HepG2 (cell line): ENCODE results near the gene DUS1L. TPM values are rescaled to one million over a fixed set of nuclear protein-coding genes. Genes with fewer than 3 reads are reported as not detected.

Experiments
- AKAP8 ChIP-seq: sonication (generic); formaldehyde crosslinking; IDR thresholded peaks from 2 replicates; pipeline ENCODE4 v1.5.1; 2020; ENCODE audit warnings: mild to moderate bottlenecking, missing genetic modification reagents
- CCDC6 ChIP-seq: sonication (generic); formaldehyde crosslinking; IDR thresholded peaks from 2 replicates; pipeline ENCODE4 v1.8.1; 2022; ENCODE audit warnings: mild to moderate bottlenecking, missing genetic modification reagents, moderate library complexity
- DPF2 ChIP-seq: sonication (generic); formaldehyde crosslinking; IDR thresholded peaks from 2 replicates; pipeline ENCODE4 v1.4.0; 2020; ENCODE audit warnings: mild to moderate bottlenecking, low read depth, missing genetic modification reagents, borderline replicate concordance
- FOXK1 ChIP-seq: sonication (generic); formaldehyde crosslinking; IDR thresholded peaks from 2 replicates; pipeline ENCODE4 v1.4.0; 2020; ENCODE audit warnings: low read depth, missing genetic modification reagents, borderline replicate concordance
- GFI1 ChIP-seq: sonication (generic); formaldehyde crosslinking; IDR thresholded peaks from 2 replicates; pipeline ENCODE4 v1.5.0; 2020; ENCODE audit warnings: missing genetic modification reagents, mild to moderate bottlenecking, borderline replicate concordance
- HHEX ChIP-seq: IDR thresholded peaks from 2 replicates; pipeline ENCODE4 v1.6.1; 2016; ENCODE audit warnings: control low read depth
- MEIS2 ChIP-seq: sonication (generic); formaldehyde crosslinking; IDR thresholded peaks from 2 replicates; pipeline ENCODE4 v1.9.0; 2021; ENCODE audit warnings: mild to moderate bottlenecking, missing genetic modification reagents
- NFRKB ChIP-seq: fragments of 450-650 bp; IDR thresholded peaks from 2 replicates; pipeline ENCODE4 v1.6.1; 2017
- RBAK ChIP-seq: sonication (generic); formaldehyde crosslinking; IDR thresholded peaks from 2 replicates; pipeline ENCODE4 v1.5.1; 2020; ENCODE audit warnings: mild to moderate bottlenecking, missing genetic modification reagents
- SP1 ChIP-seq, 2 experiments: fragments of 450-650 bp in 1 of 2; sonication (generic) in 1 of 2; formaldehyde crosslinking in 1 of 2; IDR thresholded peaks; 2 replicates each; pipeline versions ENCODE4 v1.4.0 to v1.6.1; 2016 to 2020; ENCODE audit warnings: missing genetic modification reagents in 1 of 2
- TOPORS ChIP-seq: sonication (generic); formaldehyde crosslinking; IDR thresholded peaks from 2 replicates; pipeline ENCODE4 v1.8.0; 2023; ENCODE audit warnings: mild to moderate bottlenecking, missing genetic modification reagents
- TSC22D2 ChIP-seq: sonication (generic); formaldehyde crosslinking; IDR thresholded peaks from 2 replicates; pipeline ENCODE4 v1.5.1; 2020; ENCODE audit warnings: missing genetic modification reagents, mild to moderate bottlenecking, borderline replicate concordance
- USF2 ChIP-seq, 2 experiments: sonication (generic) in 1 of 2; formaldehyde crosslinking in 1 of 2; IDR thresholded peaks; 2 replicates each; pipeline versions ENCODE4 v1.5.1 to v1.6.1; 2011 to 2020; ENCODE audit warnings: borderline replicate concordance in 1 of 2, low read depth in 1 of 2, low read length in 1 of 2, mild to moderate bottlenecking in 1 of 2, missing genetic modification reagents in 1 of 2, moderate library complexity in 1 of 2
- YY1 ChIP-seq: IDR thresholded peaks from 2 replicates; pipeline ENCODE4 v1.6.1; 2011; ENCODE audit warnings: low read length, low read depth, moderate library complexity, mild to moderate bottlenecking; ENCODE audit not compliant: insufficient read depth, insufficient replicate concordance
- ZNF138 ChIP-seq: sonication (generic); formaldehyde crosslinking; IDR thresholded peaks from 2 replicates; pipeline ENCODE4 v1.5.0; 2020; ENCODE audit warnings: mild to moderate bottlenecking, low read depth, missing genetic modification reagents
- ZNF253 ChIP-seq: sonication (generic); formaldehyde crosslinking; IDR thresholded peaks from 2 replicates; pipeline ENCODE4 v1.8.0; 2022; ENCODE audit warnings: mild to moderate bottlenecking, missing genetic modification reagents, borderline replicate concordance
- ZNF333 ChIP-seq: sonication (generic); formaldehyde crosslinking; IDR thresholded peaks from 2 replicates; pipeline ENCODE4 v1.4.0; 2020; ENCODE audit warnings: mild to moderate bottlenecking, missing genetic modification reagents, borderline replicate concordance
- ZNF580 ChIP-seq: IDR thresholded peaks from 2 replicates; pipeline ENCODE4 v1.6.1; 2016; ENCODE audit warnings: low read depth, borderline replicate concordance
- ZNF639 ChIP-seq: conservative IDR thresholded peaks from 2 replicates; pipeline ENCODE4 v1.6.1; 2018; ENCODE audit warnings: missing genetic modification reagents
- polyA plus RNA-seq, 8 experiments: library from polyadenylated mRNA; depleted of rRNA in 3 of 8; stranded (reverse) in 7 of 8; unstranded in 1 of 8; fragments of >200 nt; fragmentation: Illumina TruSeq in 4 of 8; extraction: Trizol in 4 of 8; gene quantifications; 2 replicates each; pipeline versions ENCODE4 v1.2.1 to v1.2.3, GENCODE V29; 2011 to 2016; ENCODE audit warnings: low read depth in 4 of 8, missing spikeins in 1 of 8, mixed read lengths in 1 of 8; ENCODE audit not compliant: insufficient read depth in 1 of 8
- total RNA-seq, 5 experiments: library from RNA; depleted of rRNA; stranded (reverse); fragments of >200 nt; fragmentation: Illumina TruSeq; extraction: Trizol; gene quantifications; 2 replicates each; pipeline ENCODE4 v1.2.3, GENCODE V29; 2016; ENCODE audit warnings: low read depth in 1 of 5
- TF ChIP-seq, protein P1 (sequence below): sonication (generic); formaldehyde crosslinking; IDR thresholded peaks from 2 replicates; pipeline ENCODE4 v1.4.0; 2020; ENCODE audit warnings: mild to moderate bottlenecking, missing genetic modification reagents
- TF ChIP-seq, protein P2 (sequence below): IDR thresholded peaks from 2 replicates; pipeline ENCODE4 v1.6.1; 2016; ENCODE audit warnings: missing compliant biosample characterization, missing genetic modification reagents, borderline replicate concordance
- TF ChIP-seq, protein P3 (sequence below): sonication (generic); formaldehyde crosslinking; IDR thresholded peaks from 2 replicates; pipeline ENCODE4 v1.8.0; 2022; ENCODE audit warnings: low read depth, missing genetic modification reagents

DUS1L gene
- total and polyA plus RNA-seq, 2 of the 13 experiments (the other 11 are each of a cell fraction or from before 2014, with no cell fraction given) = 81.0 to 109 TPM

DNA sequence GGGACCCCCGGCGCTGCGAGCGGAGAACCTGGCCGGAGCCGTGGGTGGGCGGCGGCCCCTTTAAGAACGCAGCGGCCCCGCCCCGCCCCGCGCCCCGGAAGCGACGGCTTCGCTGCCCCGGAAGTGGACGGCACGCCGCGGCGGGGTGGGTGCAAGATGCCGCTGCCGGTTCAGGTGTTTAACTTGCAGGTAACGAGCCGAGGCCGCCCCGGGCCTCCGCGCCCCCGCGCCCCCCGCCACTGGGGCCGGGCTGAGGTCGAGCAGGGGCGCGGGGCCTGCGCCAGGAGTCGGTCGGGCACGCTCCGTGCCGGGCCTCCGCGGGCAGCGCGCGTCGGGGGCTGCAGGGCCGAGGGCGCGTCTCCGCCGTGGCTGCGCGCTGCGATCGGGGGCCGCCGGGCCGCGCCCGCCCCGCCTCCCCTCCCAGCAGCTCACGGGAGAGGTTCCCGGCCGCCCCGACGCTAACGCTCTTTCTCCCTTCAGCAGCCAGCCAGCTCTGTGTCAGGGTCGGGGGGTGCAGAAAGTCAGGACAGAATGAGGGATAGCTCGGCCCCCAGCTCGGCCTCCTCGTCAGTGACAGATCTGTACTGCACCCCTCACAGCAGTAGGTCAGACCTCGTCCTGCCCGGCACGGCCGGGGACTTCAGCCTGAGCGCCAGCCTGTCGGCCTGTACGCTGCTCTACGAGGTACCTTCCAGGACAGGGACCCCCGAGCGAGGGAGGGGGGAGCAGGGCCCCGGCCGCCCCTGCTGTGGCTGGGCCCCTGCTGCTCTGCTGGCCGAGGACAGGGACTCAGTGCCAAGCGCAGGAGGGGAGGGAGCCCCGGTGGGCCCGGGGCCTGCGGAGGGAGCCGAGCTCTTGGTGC is 13.6 kb downstream of the DUS1L start, which contains the start of the genes GPS1 and RFNG (continued):
- TF ChIP-seq TOPORS (CRISPR knock-in tag) (no peak), ZNF138 (CRISPR knock-in tag) (no peak), HHEX (CRISPR knock-in tag) (no peak), MEIS2 (peak; percentile 21; the same call in 1 of the 2 replicates), USF2 (IDR thresholded peaks at IDR 0.05; ENCODE audit: low read depth, low read length) (no peak), USF2 (CRISPR knock-in tag; IDR thresholded peaks at IDR 0.05; ENCODE audit: borderline replicate concordance) (no peak), GFI1 (CRISPR knock-in tag) (no peak), ZNF580 (CRISPR knock-in tag) (no peak), TSC22D2 (CRISPR knock-in tag) (no peak), AKAP8 (CRISPR knock-in tag) (no peak), ZNF253 (CRISPR knock-in tag) (no peak), YY1 (peak; percentile 70), CCDC6 (CRISPR knock-in tag) (no peak), ZNF333 (no peak), ZNF639 (CRISPR knock-in tag) (peak; percentile 57; the same call in 1 of the 2 replicates), NFRKB (no peak), FOXK1 (peak; percentile 41; the same call in 1 of the 2 replicates), RBAK (CRISPR knock-in tag) (no peak), SP1 (IDR thresholded peaks at IDR 0.05) (no peak), SP1 (CRISPR knock-in tag; IDR thresholded peaks at IDR 0.05) (peak; percentile 87), DPF2 (CRISPR knock-in tag) (no peak)
- TF ChIP-seq, protein P1, sequence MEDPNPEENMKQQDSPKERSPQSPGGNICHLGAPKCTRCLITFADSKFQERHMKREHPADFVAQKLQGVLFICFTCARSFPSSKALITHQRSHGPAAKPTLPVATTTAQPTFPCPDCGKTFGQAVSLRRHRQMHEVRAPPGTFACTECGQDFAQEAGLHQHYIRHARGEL (CRISPR knock-in tag) = no peak
- TF ChIP-seq, protein P2, sequence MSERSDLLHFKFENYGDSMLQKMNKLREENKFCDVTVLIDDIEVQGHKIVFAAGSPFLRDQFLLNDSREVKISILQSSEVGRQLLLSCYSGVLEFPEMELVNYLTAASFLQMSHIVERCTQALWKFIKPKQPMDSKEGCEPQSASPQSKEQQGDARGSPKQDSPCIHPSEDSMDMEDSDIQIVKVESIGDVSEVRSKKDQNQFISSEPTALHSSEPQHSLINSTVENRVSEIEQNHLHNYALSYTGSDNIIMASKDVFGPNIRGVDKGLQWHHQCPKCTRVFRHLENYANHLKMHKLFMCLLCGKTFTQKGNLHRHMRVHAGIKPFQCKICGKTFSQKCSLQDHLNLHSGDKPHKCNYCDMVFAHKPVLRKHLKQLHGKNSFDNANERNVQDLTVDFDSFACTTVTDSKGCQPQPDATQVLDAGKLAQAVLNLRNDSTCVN (CRISPR knock-in tag) = no peak
- TF ChIP-seq, protein P3, sequence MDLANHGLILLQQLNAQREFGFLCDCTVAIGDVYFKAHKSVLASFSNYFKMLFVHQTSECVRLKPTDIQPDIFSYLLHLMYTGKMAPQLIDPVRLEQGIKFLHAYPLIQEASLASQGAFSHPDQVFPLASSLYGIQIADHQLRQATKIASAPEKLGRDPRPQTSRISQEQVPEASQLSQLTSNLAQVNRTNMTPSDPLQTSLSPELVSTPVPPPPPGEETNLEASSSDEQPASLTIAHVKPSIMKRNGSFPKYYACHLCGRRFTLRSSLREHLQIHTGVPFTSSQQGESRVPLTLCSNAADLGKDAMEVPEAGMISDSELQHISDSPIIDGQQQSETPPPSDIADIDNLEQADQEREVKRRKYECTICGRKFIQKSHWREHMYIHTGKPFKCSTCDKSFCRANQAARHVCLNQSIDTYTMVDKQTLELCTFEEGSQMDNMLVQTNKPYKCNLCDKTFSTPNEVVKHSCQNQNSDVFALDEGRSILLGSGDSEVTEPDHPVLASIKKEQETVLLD (CRISPR knock-in tag) = peak; percentile 47; the same call in 1 of the 2 replicates
